ENCODE measurements around the gene SFXN2. TPM values are rescaled to one million over a fixed set of nuclear protein-coding genes. Genes with fewer than 3 reads are reported as not detected.

Gene SFXN2
- total RNA-seq, 4 donors from 2014 or later, result 0.20 to 5.0 (median 0.76) TPM

GRCh38 chr10:102712089-102712488, 2.3 kb upstream of the SFXN2 start:
- no peak for DNase-seq
- intact Hi-C loops (cut with DNase I; ENCODE audit: low total_unique reads), result loop anchor here (2.0 to 10.0 kb wide), 4 partner anchors 33 to 530 kb away; partner anchors contain the start of genes ACTR1A and SUFU

GRCh38 chr10:102712843-102713538, 1.4 kb upstream of the SFXN2 start:
- Histone ChIP-seq H3K27me3 (no peaks in the 10 kb centered on the region), H3K4me1 (peaks cover 18% of the 10 kb centered on the region in 2 donors), H3K36me3 (no peaks in the 10 kb centered on the region), H3K27ac (peak overlapping the region in 3 of 4 donors; percentile 83 to 89 (median 86)), H3K9me3 (no peaks in the 10 kb centered on the region), H3K4me3 (peak overlapping the region; percentile 74 to 99 (median 91))
- intact Hi-C loops (cut with DNase I; ENCODE audit: low total_unique reads), result loop anchor here (2.0 to 10.0 kb wide), 4 partner anchors 34 to 529 kb away; partner anchors contain the start of genes ACTR1A and SUFU
- no peak for DNase-seq
- no peak for ATAC-seq
- no peak for TF ChIP-seq CTCF (IDR thresholded peaks at IDR 0.05 in 4 of 5, conservative IDR thresholded peaks at IDR 0.05 in 1 of 5)
- no peak for TF ChIP-seq POLR2A (IDR thresholded peaks at IDR 0.05)
- in situ Hi-C loops (cut with MboI; ENCODE audit: low sequenced_read_pairs in 4 of 4), result no loop called here

More at GRCh38 chr10:102712089-102712488, 2.3 kb upstream of the SFXN2 start:
- Histone ChIP-seq H3K36me3 (no peaks in the 10 kb centered on the region), H3K27me3 (no peaks in the 10 kb centered on the region), H3K27ac (no peak overlapping the region), H3K9me3 (no peaks in the 10 kb centered on the region), H3K4me1 (peaks cover 13% of the 10 kb centered on the region in 2 donors), H3K4me3 (no peak overlapping the region)
- in situ Hi-C loops (cut with MboI; ENCODE audit: low sequenced_read_pairs in 4 of 4), result no loop called here
- TF ChIP-seq CTCF (IDR thresholded peaks at IDR 0.05 in 4 of 5, conservative IDR thresholded peaks at IDR 0.05 in 1 of 5) (no peak), POLR2A (IDR thresholded peaks at IDR 0.05) (no peak)
- no peak for ATAC-seq

GRCh38 chr10:102713539-102713813, 960 bp upstream of the SFXN2 start:
- peak overlapping the region; percentile 83 to 89 (median 86) for H3K27ac ChIP-seq
- H3K36me3 ChIP-seq, result no peaks in the 10 kb centered on the region
- peak overlapping the region; percentile 74 to 99 (median 91) for H3K4me3 ChIP-seq
- peak; percentile 17 to 27 for ATAC-seq
- TF ChIP-seq CTCF (IDR thresholded peaks at IDR 0.05 in 4 of 5, conservative IDR thresholded peaks at IDR 0.05 in 1 of 5) (no peak), POLR2A (IDR thresholded peaks at IDR 0.05) (no peak)
- in situ Hi-C loops (cut with MboI; ENCODE audit: low sequenced_read_pairs in 4 of 4), result no loop called here
- peak in 1 of 2 donors; percentile 20 for DNase-seq
- no peaks in the 10 kb centered on the region for H3K9me3 ChIP-seq
- intact Hi-C loops (cut with DNase I; ENCODE audit: low total_unique reads), result loop anchor here (2.0 to 10.0 kb wide), 4 partner anchors 35 to 529 kb away; partner anchors contain the start of genes ACTR1A and SUFU
- H3K27me3 ChIP-seq, result no peaks in the 10 kb centered on the region
- H3K4me1 ChIP-seq, result peaks cover 23% of the 10 kb centered on the region in 2 donors

GRCh38 chr10:102713814-102714620, 419 bp upstream of the SFXN2 start, which contains the start of gene ARL3:
Gene ARL3, minus strand, starts transcription at chr10:102714397. Its CDS starts 122 bp downstream, at chr10:102714275.
- peaks cover 26 to 28% of the 10 kb centered on the region in 2 donors for H3K4me1 ChIP-seq
- ATAC-seq (peak; percentile 88), DNase-seq (peak; percentile 96 to 97)
- H3K27me3 ChIP-seq, result no peaks in the 10 kb centered on the region
- peak within 1 kb of the TSS; percentile 83 to 89 (median 86) for H3K27ac ChIP-seq
- intact Hi-C loops (cut with DNase I; ENCODE audit: low total_unique reads), result loop anchor here (2.0 to 10.0 kb wide), 5 partner anchors 29 to 528 kb away; partner anchors contain the start of genes ACTR1A, SUFU and WBP1L
- peak; percentile 58 to 70 for TF ChIP-seq POLR2A (IDR thresholded peaks at IDR 0.05)
- TF ChIP-seq CTCF (IDR thresholded peaks at IDR 0.05 in 4 of 5, conservative IDR thresholded peaks at IDR 0.05 in 1 of 5), result peak; percentile 48 to 66 (median 61)
- in situ Hi-C loops (cut with MboI; ENCODE audit: low sequenced_read_pairs in 4 of 4), result no loop called here
- no peaks in the 10 kb centered on the region for H3K36me3 ChIP-seq
- peak within 1 kb of the TSS; percentile 74 to 99 (median 91) for H3K4me3 ChIP-seq
- H3K9me3 ChIP-seq, result no peaks in the 10 kb centered on the region

Data from gastrocnemius medialis (tissue), 4 donors.